HUES64 (cell line): ENCODE measurements around the gene NUP50.

Experiments
- H3K27ac ChIP-seq: 2 replicates; pipeline ENCODE4 v1.7.0; 2013; ENCODE audit warnings: low read depth, low read length, inconsistent platforms
- H3K27me3 ChIP-seq: 2 replicates; pipeline ENCODE4 v1.6.1; 2013; ENCODE audit warnings: mild to moderate bottlenecking, low read length; ENCODE audit not compliant: insufficient read depth
- H3K36me3 ChIP-seq: 2 replicates; pipeline ENCODE4 v1.6.1; 2013; ENCODE audit warnings: mild to moderate bottlenecking, low read length; ENCODE audit not compliant: insufficient read depth
- H3K4me1 ChIP-seq: 2 replicates; pipeline ENCODE4 v1.6.1; 2013; ENCODE audit warnings: mild to moderate bottlenecking, low read length, moderate library complexity; ENCODE audit not compliant: insufficient read depth
- H3K4me3 ChIP-seq: 2 replicates; pipeline ENCODE4 v1.5.1; 2013; ENCODE audit warnings: mild to moderate bottlenecking, low read length, moderate library complexity
- H3K9ac ChIP-seq: 2 replicates; pipeline ENCODE4 v1.6.1; 2013; ENCODE audit warnings: mild to moderate bottlenecking, low read depth, low read length
- H3K9me3 ChIP-seq: 2 replicates; pipeline ENCODE4 v1.6.1; 2013; ENCODE audit warnings: low read depth, low read length; ENCODE audit not compliant: insufficient read depth
- WGBS: fragments of 150-250, 120-280 bp; methylation state at CpG from one replicate; pipeline ENCODE4 v1.1.7; 2013; ENCODE audit warnings: missing lambda C conversion rate; 5-methylcytosine and 5-hydroxymethylcytosine counted together

NUP50 gene

GRCh38 chr22:45162531-45162930 lies 1.2 kb upstream of the NUP50 start:
- peaks cover 20% of the 10 kb centered on the region; the same call in 1 of the 2 replicates for H3K4me1 ChIP-seq
- 47% methylated on average over 19 of the region's 19 CpGs for WGBS
- H3K27me3 ChIP-seq = no peaks in the 10 kb centered on the region
- H3K4me3 ChIP-seq = peak overlapping the region; percentile 80
- peak overlapping the region; percentile 35; the same call in 1 of the 2 replicates for H3K27ac ChIP-seq
- H3K36me3 ChIP-seq = peaks cover 26% of the 10 kb centered on the region
- peak overlapping the region; percentile 83 for H3K9ac ChIP-seq
- no peaks in the 10 kb centered on the region for H3K9me3 ChIP-seq

GRCh38 chr22:45163099-45163450 lies 650 bp upstream of the NUP50 start:
- H3K9ac ChIP-seq = peak overlapping the region; percentile 83
- 2% methylated on average over 11 of the region's 13 CpGs for WGBS
- no peaks in the 10 kb centered on the region for H3K27me3 ChIP-seq
- peaks cover 26% of the 10 kb centered on the region for H3K36me3 ChIP-seq
- H3K27ac ChIP-seq = peak overlapping the region; percentile 76
- H3K9me3 ChIP-seq = no peaks in the 10 kb centered on the region
- H3K4me3 ChIP-seq = peak overlapping the region; percentile 80
- H3K4me1 ChIP-seq = peaks cover 20% of the 10 kb centered on the region; the same call in 1 of the 2 replicates

GRCh38 chr22:45164270-45165088 lies 754 bp downstream of the NUP50 start:
- Histone ChIP-seq H3K9me3 (no peaks in the 10 kb centered on the region), H3K4me1 (peaks cover 18% of the 10 kb centered on the region; the same call in 1 of the 2 replicates)

GRCh38 chr22:45166932-45167331 lies 3.2 kb downstream of the NUP50 start:
- H3K9ac ChIP-seq = no peak overlapping the region
- H3K27ac ChIP-seq = no peak overlapping the region
- peaks cover 62% of the 10 kb centered on the region for H3K36me3 ChIP-seq
- 96% methylated on average over 4 of the region's 5 CpGs for WGBS
- H3K4me1 ChIP-seq = peaks cover 6% of the 10 kb centered on the region; the same call in 1 of the 2 replicates
- no peaks in the 10 kb centered on the region for H3K27me3 ChIP-seq
- H3K4me3 ChIP-seq = no peak overlapping the region
- no peaks in the 10 kb centered on the region for H3K9me3 ChIP-seq

More at GRCh38 chr22:45164270-45165088, 754 bp downstream of the NUP50 start:
- H3K27me3 ChIP-seq = no peaks in the 10 kb centered on the region
- H3K4me3 ChIP-seq = peak overlapping the region; percentile 80
- H3K27ac ChIP-seq = peak overlapping the region; percentile 76
- under 1% methylated on average over 59 of the region's 59 CpGs for WGBS
- peaks cover 38% of the 10 kb centered on the region for H3K36me3 ChIP-seq
- H3K9ac ChIP-seq = peak overlapping the region; percentile 83

GRCh38 chr22:45169591-45170466 lies 6.1 kb downstream of the NUP50 start:
- Histone ChIP-seq H3K4me1 (peaks cover 6% of the 10 kb centered on the region; the same call in 1 of the 2 replicates), H3K27me3 (no peaks in the 10 kb centered on the region), H3K36me3 (peaks cover 91% of the 10 kb centered on the region), H3K9me3 (no peaks in the 10 kb centered on the region), H3K27ac (no peak overlapping the region), H3K4me3 (no peak overlapping the region), H3K9ac (no peak overlapping the region)
- 93% methylated on average over 19 of the region's 19 CpGs for WGBS

- H3K4me3 ChIP-seq = no peak overlapping the region
- no peaks in the 10 kb centered on the region for H3K4me1 ChIP-seq
- H3K9me3 ChIP-seq = no peaks in the 10 kb centered on the region
- WGBS = 91% methylated on average over 5 of the region's 6 CpGs
- H3K9ac ChIP-seq = no peak overlapping the region
- no peaks in the 10 kb centered on the region for H3K27me3 ChIP-seq
- H3K27ac ChIP-seq = no peak overlapping the region
- H3K36me3 ChIP-seq = peaks cover 98% of the 10 kb centered on the region
Measured at GRCh38 chr22:45171830-45172229, 8.1 kb downstream of the NUP50 start.

- no peak overlapping the region for H3K4me3 ChIP-seq
- no peak overlapping the region for H3K9ac ChIP-seq
Measured at GRCh38 chr22:45172881-45173585, 9.3 kb downstream of the NUP50 start.

GRCh38 chr22:45179276-45180049 lies 15.7 kb downstream of the NUP50 start:
- Histone ChIP-seq H3K9ac (no peak overlapping the region), H3K36me3 (peaks cover 88% of the 10 kb centered on the region), H3K9me3 (no peaks in the 10 kb centered on the region), H3K4me3 (no peak overlapping the region), H3K4me1 (peaks cover 12% of the 10 kb centered on the region; the same call in 1 of the 2 replicates), H3K27ac (no peak overlapping the region), H3K27me3 (no peaks in the 10 kb centered on the region)
- 95% methylated on average over 9 of the region's 9 CpGs for WGBS

More at GRCh38 chr22:45172881-45173585, 9.3 kb downstream of the NUP50 start:
- H3K27me3 ChIP-seq = no peaks in the 10 kb centered on the region
- H3K9me3 ChIP-seq = no peaks in the 10 kb centered on the region
- peaks cover 96% of the 10 kb centered on the region for H3K36me3 ChIP-seq
- WGBS = 94% methylated on average over 7 of the region's 7 CpGs
- no peak overlapping the region for H3K27ac ChIP-seq
- H3K4me1 ChIP-seq = no peaks in the 10 kb centered on the region

- Histone ChIP-seq H3K9me3 (no peaks in the 10 kb centered on the region), H3K9ac (no peak overlapping the region), H3K27me3 (no peaks in the 10 kb centered on the region), H3K27ac (no peak overlapping the region), H3K4me1 (peaks cover 12% of the 10 kb centered on the region; the same call in 1 of the 2 replicates), H3K4me3 (no peak overlapping the region), H3K36me3 (peaks cover 87% of the 10 kb centered on the region)
- 91% methylated on average over 14 of the region's 14 CpGs for WGBS
Measured at GRCh38 chr22:45180146-45180679, 16.5 kb downstream of the NUP50 start.

- WGBS = 93% methylated on average over 4 of the region's 4 CpGs
- Histone ChIP-seq H3K4me1 (peaks cover 12% of the 10 kb centered on the region; the same call in 1 of the 2 replicates), H3K27me3 (no peaks in the 10 kb centered on the region), H3K4me3 (no peak overlapping the region), H3K9ac (no peak overlapping the region), H3K27ac (peak overlapping the region; percentile 73), H3K36me3 (peaks cover 87% of the 10 kb centered on the region), H3K9me3 (no peaks in the 10 kb centered on the region)
Measured at GRCh38 chr22:45181240-45181639, 17.5 kb downstream of the NUP50 start.
